RKO (cell line): ENCODE data around the gene TNNI3.
"Not testable (repeated sequence)": the region's sequence is repeated elsewhere in the genome, so short reads cannot be mapped to it uniquely, and the experiment has no call there.

Experiments used
- DNase-seq: peaks from one replicate; pipeline ENCODE4 v3.0.0-alpha.2; 2016; ENCODE audit warnings: low spot score

The TNNI3 gene

DNA sequence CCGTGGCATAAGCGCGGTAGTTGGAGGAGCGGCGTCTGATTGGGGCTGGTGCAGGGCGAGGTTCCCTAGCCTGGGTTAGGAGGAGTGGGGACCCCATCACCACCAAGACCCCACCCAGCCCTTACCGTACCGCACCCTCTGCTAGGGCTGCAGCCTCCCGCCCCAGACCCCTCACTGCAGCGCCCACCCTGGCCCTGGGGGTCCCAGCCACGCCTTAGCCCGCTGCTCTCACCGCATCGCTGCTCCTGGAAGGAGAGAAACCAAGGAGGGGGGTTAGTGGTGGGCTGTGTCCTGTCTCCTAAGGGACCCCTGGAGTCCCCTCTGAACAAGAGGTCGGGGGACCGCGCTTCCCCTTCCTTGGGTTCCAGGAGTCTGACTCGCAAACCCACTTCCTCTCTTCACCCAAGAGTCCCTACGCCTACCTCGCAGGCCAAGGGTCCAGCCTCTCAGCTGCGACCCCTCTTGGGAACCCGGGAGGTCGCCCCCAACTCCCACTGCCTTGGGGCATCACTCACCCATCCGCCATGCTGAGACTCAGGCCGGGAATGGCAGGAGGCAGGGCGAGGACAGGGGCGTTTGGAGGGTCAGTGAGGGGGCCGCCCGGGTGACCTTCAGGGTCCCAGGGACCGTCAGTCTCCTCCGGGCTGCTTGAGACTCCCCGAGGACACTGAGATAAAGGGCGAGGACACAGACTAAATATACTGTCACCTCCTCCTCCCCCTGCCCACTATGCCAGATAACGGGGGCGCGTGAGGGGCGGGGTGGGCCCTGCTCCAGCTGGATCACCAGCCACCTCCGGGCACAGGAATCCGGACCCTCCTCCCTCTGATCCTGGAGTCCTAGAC lies at the start of gene TNNI3:
Gene TNNI3 (minus strand): TSS at position 669 of the 845 bp plus-strand sequence. CDS start 143 bp downstream, at position 526.
- no peak for DNase-seq

DNA sequence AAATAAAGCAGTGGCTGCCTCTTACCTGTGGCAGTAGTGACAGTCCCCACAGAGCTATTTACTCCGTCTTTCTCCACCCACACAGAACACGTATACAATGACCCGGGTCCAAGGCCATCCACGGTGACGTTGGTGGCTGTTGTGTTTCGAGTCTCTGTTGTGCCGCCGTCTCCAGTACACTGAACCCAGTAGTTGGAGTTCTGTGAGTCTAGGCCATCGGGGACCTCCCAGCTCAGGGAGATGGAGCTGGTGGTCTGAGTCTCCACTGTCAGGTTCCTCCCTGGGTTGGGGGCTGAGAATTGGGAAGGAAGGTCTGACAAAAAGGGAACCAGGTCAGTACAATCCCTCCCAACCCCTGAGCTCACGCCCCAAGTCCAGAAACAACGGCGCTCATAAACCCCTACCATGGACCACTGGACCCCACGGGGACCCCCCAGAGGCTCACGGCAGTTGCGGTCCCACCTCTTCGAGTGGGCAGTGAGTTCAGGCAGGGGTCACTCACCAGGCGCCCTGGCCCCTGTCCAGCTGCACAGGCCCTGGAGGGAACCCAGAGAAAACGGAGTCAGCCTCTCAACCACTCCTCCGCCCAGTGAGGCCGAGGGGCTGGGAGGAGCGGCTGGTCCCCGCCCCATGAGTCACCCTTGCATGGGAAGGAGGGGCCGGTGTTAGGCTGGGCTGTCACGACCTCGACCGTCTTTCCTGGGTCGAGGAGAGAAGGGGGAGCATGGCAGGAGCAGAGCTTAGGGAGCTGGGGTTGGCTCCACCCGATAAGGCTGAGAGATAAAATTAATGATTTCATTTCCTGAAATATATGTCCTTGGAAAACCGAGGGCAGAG lies 49.4 kb upstream of the TNNI3 start:
- peak; percentile 87 for DNase-seq

DNA sequence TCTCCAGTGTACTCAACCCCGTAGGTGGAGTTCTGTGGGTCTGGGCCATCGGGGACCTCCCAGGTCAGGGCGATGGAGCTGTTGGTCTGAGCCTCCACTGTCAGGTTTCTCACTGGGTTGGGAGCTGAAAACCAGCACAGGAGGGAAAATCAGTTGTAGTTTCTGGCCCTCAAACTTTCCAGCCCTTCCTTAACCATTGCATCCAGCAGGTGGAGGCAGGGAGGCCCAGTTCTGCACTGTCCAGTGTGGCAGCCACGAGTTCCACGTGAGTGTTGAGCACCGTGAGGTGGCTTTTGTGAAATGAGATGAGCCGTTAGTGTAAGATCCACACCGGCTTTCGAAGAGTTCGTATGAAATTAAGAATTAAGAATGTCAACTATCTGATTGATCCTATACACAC lies 44.7 kb upstream of the TNNI3 start:
- DNase-seq: not testable (repeated sequence)

DNA sequence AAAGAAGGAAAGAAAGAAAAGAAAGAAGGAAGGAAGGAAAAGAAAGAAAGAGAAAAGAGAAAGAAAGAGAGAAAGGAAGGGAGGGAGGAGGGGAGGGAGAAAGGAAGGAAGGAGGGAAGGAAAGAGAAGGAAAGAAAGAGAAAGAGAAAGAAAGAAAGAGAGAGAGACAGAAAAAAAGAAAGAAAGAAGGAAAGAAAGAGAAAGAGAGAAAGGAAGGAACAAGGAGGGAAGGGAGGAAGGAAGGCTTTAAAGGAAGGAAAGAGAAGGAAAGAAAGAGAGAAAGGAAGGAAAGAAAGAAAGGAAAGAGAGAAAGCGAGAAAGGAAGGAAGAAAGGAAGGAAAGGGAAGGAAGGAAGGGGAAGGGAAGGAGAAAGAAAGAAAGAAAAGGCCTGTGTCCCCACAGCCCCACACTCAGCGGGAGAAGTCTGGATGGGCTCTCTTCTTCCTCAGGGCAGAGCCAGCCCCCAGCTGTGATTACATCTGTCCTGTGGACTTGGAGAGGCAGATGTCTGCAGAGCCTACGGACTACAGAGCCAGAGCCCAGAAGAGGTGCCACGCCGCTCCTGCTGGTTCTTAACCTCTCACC lies 42.2 kb upstream of the TNNI3 start:
- no peak for DNase-seq

DNA sequence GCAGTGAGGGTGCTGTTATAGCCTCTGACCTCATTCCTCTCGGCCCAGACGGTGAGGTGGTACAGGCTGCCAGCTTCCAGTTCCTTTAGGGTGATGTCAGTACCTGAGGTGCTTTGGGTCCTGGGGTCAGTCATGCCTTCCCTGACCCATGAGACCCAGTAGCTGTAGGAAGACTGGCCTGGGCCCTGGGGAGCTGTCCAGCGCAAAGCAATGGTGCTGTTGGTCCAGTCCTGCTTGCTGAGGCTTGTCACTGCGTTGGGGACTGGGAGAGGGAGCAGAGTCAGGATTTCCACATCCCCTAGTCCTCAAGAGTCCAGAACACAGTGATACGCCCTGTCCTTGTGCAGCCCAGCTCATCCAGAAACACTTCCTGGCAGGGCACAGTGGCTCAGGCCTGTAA lies 41.1 kb upstream of the TNNI3 start:
- DNase-seq: no peak

DNA sequence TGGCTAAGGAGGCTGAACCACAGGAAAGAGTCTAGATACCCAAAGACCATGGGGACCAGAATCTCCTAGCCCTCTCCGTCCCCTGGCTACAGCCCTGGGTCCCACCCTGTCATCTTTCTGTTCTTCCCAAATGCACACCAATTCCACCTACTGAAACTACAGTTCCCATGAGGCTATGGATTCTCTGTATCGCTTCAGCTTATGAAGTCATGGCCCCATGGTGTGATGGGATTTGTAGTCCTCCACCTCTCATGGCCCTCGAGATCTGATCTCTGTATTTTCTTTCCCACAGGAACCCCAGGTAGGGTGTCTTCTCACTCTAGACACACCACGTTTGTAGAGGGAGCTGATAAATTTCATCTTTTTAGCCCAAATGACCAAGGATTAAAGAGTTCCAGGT lies 40.0 kb upstream of the TNNI3 start:
- peak; percentile 63 for DNase-seq

DNA sequence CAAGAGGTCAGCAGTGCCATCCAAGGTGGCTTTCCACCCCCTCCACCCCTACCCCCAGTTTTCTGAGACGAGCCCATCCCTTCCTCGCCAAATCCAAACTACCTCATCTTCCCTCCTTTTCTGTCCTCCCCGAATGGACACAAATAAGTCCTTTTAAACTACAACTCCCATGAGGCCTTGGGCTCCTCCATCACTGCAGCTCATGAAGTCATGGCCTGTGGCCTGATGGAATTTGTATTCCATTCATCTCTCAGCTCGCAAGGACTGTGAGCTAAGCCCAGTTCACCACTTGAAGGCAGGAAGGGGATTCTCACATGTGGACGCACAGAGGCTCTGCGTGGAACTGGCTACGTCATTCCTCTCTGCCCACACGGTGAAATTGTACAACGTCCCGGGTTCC lies 39.3 kb upstream of the TNNI3 start:
- DNase-seq: peak; percentile 54

DNA sequence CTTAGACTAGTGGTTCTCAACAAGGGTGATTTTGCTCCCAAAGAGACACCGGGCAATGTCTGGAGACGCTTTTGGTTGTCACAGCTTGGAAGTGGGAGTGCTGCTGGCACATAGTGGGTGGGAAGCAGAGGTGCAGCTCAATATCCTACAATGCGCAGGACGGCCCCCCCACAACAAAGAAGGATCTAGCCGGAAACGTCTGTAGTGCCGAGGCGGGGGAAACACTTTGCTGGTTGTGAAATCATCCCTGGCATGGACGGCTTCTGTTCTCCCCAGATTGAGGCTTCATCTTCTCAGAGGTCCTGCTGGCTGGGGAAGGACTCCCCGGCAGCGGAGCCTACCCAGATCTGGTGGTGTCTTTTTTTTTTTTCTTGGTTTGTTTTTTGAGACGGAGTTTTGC lies 35.9 kb upstream of the TNNI3 start:
- no peak for DNase-seq

DNA sequence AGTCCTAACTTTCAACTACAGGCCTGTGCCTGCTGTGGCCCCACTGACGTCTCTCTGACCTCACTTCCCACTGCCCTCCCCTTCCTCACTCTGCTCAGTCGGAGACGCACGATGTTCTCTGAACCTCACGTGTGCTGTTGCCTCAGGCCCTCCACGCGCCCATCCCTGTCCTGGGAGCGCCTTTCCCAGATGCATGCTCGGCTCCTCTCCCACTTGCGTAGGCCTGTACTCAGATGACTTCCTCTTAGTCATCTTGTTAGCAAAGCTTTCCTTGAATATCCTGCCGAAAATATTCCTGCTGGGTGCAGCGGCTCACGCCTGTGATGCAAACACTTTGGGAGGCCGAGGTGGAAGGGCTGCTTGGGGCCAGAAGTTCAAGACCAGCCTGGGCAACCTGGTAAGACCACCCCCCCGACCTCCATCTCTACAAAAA lies 31.9 kb upstream of the TNNI3 start:
- peak; percentile 96 for DNase-seq

DNA sequence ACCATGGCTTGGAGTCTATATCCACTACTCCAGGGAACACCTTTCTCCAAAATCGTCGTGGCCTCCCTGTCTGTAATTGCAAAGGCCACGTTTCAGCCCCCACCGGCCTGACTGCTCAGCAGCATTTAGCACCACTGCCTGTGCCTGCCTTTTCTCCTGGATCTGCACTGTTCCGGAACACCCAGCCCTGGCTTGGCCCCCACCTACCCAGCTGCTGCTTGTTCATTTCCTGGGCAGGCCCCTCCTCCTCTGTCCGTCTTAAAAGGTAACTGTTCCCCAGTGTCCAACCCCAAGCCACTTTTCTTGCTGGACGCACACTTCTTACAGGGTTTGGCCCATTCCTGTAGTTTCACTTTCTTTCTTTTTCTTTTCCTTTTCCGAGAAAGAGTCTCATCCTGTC lies 31.1 kb upstream of the TNNI3 start:
- no peak for DNase-seq

DNA sequence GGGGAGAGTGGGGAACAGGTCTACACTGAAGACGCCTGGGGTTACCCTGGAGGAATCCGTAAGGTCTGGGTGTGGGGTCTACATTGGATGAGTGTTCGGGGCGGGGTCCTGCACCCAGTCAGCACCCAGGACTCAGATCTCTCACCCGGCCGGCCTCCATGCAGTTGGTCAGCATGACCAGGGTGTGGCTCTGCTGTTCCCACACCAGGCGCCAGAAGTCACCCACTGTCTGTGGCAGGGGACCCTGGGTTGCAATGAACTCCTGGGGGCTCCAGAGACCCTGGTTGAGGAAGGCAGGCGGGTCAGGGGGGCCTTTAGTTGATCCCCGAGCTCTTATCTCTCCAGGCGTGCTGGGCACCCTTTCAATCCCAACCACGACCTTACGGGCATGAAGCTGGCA lies 28.5 kb upstream of the TNNI3 start:
- DNase-seq: no peak

DNA sequence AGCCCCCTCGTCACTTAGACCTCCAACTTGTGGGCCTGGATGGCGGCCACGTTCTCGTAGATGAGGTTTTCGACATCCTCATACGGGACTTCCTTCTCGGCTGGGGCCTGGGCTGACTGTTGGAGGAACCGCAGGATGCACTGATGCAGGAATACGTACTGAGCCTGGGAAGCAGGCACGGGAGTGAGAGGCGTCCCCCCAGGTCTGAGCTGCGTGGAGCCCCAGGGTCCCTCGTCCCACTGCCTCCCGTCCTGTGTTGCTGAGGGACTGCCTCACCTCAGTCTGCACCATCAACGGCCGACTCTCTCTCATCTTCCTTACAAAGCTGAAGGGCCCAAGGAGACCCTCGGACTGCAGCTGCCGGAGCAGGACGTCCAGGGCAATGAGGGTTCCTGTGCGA lies 24.2 kb upstream of the TNNI3 start:
- DNase-seq: no peak

DNA sequence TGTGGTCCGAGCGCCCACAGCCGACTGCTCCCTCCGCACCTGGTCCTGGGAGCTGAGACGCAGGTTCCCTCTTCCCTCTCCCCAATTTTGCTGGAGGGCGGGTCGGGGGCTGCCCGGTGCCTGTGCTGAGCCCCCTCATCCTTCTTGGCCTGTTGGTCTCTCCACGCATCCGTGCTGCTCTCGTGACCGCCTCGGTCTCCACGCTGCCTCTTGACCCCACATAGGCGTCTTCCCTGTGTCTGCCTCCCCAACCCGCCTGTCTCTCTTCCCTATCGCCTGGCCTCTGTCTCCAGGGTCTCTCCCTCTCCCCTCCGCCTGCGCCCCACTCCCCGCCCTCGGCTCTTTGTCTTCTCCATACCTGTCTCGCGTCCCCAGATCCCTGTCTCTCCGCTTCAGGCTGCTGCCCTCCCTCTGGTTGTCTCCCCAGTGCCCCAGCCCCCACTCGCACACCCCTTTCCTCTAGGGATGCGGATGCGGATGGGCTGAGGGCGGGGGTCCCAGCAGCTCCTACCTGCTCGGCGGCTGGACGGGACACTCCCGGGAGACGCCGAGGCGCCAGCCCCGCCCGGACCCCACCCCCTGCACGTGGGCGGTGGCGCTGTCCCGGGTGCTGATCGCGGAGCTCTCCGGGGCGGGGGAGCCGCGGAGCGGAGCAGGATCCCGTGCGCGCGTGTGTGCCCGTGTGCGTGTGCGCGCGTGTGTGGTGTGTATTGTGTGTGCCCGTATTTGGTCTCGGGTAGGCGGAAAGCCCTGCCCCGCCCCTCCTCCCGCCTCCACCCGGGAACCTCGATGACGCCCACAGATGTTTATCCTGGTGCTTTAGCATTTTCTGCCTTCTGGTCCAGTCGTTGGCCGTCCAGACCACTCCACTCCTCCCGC lies 22.3 kb upstream of the TNNI3 start, which contains the start of gene SYT5:
Gene SYT5 (minus strand): TSS at position 684 of the 879 bp plus-strand sequence. CDS start 1,248 bp downstream, outside the sequence.
- DNase-seq: peak; percentile 39

DNA sequence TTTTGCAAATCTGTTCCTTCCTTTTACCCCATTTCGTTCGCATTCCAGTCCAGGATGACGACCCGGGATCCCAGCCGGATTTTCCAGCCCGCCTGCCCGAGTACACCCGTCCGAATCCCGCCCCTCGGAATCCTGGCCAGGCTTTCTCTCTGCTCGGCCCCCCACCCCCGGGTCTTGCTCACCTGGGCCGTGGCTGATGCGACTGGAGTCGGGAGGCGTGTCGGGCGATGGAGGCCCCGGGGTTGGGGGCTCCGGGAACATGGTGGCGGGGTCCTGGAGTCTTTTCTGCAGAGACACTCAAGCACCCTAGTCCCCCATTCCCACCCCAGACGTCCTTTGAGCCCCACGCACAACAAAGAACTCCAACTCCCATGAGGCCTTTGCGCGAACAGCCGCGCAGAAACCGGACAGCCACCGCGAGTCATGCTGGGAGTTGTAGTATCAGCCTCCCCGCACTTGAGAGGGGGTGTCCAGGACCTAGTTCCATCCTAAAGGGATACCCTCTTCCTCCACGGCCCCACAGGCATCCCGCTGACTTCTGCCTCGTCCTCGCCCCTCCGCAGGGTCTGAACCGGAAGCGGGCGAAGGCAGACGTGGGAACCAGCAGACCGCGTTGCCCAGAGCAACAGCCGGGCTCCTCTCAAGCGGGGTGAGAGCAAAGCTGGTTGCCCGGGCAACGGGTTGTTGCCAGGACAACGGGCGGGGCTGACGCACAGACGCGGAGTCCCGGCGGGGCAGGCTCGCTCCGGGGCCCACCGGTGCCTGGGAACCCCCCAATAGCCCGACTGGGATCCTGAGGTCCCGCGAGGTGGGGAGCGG lies 21.5 kb upstream of the TNNI3 start:
- DNase-seq: no peak

DNA sequence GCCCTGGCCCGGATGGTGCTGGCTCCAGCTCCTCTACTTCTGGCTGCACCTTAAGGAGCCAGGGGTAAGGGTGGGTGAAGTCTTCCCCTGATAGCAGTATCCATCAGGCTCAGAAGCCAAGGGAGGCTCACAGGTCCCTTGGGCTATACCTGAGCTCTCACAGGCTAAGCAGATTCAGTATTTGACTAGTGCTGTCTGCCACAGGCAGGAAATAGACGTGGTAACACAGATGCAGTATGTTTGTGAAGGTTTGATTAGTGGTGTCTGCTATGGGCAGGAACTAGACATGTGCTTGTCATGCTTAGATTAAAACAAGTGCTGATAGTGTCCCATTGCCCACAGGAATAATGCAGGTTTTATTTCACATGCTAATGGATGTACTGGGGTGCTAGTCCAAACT lies 18.5 kb upstream of the TNNI3 start:
- DNase-seq: peak; percentile 40

DNA sequence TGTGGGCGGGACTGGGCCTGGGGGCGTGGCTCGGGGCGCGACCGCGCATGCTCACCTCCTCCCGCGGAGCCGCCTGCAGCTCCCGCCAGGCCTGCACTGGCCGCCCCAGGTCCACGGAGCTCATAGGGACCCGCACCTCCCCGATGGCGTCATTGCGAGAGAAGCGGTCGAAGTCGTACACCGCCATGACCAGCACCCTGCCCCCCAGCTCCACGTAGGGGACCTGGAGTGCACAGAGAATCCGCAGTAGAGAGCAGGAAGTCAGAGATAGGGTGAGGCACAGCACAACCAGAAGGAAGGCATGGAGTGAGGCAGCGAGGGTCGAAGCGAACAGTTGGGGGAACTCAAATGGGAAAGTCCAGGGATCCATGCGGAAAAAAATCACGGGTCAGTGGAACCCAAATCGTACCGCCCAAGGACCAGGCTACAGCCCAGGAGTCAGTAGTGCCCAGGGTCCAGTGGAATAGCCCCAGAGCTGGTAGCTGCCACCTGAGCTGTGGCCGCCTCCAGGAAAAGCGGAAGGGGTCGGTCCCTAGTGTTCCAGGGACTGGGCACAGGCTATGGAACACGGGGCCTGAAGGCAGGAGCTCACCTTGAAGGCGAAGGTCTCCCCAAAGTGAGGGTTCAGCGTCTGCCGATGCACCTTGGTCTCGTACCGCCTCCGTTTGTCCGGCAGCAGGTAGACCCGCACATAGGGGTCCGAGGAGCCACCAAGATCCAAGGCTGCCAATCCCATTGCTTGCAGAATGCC lies 17.8 kb upstream of the TNNI3 start:
- DNase-seq: no peak

DNA sequence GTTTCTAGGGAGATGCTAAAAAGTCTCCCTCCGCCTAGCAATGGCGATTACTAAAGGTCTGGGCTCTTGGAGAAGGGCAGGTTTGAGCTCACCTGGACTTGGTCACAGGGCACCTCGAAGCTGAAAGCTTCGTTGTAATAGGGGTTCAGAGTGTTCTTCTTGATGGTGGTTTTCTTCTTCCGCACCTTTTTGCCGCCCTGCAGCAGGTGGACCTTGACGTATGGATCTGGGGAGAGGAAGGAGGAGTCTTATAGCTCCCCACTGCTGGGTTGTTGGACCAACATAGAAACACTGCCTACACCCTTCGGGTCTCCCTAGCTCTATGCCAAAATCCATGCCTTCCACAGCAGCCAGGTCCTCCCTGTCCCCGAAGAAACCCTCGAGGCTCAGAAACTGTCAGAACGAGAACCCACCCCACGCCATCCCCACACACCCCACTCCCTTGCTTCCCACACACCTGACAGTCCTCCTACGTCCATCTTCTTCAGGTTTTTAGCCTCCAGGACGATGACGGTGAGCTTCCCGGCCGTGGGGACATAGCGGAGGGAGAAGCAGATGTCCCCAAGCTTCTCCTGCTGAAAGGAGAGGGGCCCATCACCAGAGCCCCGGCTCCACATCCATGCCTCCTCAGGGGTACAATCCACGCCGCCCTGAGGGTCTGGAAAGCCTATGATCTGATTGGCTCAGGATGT lies 17.0 kb upstream of the TNNI3 start:
- DNase-seq: no peak

DNA sequence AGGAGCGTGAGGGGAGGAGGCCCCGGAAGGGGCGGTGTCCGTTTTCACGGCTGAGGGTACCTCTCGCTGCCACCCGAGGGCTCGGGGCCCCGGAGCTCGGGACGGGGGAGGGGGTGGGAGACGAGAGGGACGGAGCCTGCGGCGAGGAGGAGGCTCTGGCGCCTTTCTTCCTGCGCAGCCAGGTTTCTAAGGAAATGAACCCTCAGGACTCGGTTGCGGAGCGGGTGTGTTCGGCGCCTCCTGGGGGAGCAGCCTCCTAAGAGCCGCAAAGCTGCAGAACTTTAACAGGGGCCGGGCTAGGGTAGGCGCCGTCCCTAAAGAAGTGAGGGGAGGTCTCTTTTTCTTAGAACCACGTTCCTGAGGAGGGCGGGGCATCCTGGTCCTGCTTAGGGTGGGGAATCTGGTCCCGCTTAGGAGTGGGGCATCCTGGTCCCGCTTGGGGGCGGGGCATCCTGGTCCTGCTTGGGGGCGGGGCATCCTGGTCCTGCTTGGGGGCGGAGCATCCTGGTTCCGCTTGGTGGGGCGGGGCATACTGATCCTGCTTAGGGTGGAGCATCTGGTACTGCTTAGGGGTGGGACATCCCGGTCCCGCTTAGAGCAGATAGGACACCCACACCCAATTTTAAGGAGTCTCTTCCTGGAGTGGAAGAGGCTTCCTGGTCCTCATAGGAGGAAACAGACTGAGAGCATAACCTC lies 16.3 kb upstream of the TNNI3 start:
- no peak for DNase-seq
